Fibroblast of the aortic adventitia (primary cell): ENCODE measurements around the gene SP6. TPM values are rescaled to one million over a fixed set of nuclear protein-coding genes. Genes with fewer than 3 reads are reported as not detected.

Experiments used
- DNase-seq: peaks from one replicate; pipeline ENCODE4 v3.0.0-alpha.2; 2010; ENCODE audit warnings: low read depth
- H3K4me3 ChIP-seq: 2 replicates; pipeline ENCODE4 v1.5.1; 2011; ENCODE audit warnings: low read depth, mild to moderate bottlenecking, control low read depth, low read length, moderate library complexity
- total RNA-seq: library from RNA; depleted of rRNA; stranded (reverse); fragments of >200 nt; gene quantifications from 2 replicates; pipeline ENCODE4 v1.2.3, GENCODE V29; 2012; ENCODE audit warnings: low replicate concordance
- TF ChIP-seq, protein P1 (sequence below): IDR thresholded peaks from 2 replicates; pipeline ENCODE4 v1.5.1; 2011; ENCODE audit warnings: mild to moderate bottlenecking, low read length, control low read depth, inconsistent platforms; ENCODE audit not compliant: insufficient read depth

The SP6 gene
- total RNA-seq, 1 donor: 0.09 TPM

DNA sequence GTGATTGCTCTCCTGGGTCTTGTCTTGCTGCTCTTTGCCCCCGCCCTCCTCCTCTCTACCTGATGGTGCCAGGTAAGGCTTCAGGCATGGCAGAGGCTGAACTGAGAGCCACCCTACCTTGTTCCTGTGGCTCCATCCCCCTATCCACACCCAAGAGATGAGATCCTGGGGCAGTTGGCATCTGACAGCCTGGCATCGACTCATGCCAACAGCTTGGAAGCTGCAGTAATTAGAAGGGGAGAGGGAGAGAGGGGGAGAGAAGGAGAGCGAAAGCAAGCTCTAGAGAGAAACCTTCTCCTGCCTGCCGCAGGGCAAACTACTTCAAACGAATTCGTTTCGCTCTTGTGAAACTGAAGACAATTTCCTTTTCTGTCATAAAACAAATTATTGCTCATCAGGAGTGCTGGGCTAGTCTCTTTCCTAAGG, 13.8 kb upstream of the SP6 start:
- H3K4me3 ChIP-seq: no peak overlapping the region
- no peak for DNase-seq
- TF ChIP-seq, protein P1, sequence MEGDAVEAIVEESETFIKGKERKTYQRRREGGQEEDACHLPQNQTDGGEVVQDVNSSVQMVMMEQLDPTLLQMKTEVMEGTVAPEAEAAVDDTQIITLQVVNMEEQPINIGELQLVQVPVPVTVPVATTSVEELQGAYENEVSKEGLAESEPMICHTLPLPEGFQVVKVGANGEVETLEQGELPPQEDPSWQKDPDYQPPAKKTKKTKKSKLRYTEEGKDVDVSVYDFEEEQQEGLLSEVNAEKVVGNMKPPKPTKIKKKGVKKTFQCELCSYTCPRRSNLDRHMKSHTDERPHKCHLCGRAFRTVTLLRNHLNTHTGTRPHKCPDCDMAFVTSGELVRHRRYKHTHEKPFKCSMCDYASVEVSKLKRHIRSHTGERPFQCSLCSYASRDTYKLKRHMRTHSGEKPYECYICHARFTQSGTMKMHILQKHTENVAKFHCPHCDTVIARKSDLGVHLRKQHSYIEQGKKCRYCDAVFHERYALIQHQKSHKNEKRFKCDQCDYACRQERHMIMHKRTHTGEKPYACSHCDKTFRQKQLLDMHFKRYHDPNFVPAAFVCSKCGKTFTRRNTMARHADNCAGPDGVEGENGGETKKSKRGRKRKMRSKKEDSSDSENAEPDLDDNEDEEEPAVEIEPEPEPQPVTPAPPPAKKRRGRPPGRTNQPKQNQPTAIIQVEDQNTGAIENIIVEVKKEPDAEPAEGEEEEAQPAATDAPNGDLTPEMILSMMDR: no peak

DNA sequence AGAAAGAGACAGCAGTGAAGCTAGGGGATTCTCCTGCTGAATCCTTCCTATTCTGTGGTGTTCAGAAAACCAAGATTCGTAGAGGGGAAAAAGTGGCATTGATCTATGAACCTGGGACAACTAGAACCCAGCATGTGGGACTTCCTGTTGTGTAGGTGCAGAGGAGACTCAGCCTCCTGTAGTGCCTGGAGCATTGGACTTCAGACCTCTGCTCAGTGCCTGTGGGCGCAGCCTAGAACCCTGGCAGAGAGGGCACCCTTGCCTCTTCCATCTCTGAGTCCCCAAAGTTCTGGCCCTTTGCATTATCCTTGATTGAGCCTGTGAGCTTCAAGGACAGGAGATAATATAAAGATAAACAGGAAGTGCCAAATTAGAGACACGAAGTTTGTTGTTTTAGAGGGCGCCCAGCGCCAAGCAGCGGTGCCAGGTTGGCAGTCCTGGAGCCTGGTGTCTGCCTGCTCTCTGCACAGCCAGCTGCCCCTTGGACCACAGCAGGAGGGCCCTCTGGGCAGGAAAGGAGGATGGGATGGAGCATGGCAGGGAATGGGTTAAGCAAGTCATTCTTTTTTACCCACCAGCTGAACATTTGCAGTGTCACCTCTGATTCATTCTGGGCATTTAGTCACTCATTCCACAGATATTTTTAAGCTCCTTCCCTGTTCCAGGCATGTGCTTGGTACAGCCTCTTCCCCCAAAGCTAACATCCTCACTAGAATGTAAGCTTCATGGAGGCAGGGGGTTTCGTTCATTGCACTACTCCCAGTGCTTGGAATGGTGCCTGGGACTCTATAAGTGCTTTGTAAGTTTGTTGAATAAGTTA, 11.9 kb upstream of the SP6 start:
- H3K4me3 ChIP-seq: no peak overlapping the region
- TF ChIP-seq, protein P1: no peak
- DNase-seq: peak; percentile 77

DNA sequence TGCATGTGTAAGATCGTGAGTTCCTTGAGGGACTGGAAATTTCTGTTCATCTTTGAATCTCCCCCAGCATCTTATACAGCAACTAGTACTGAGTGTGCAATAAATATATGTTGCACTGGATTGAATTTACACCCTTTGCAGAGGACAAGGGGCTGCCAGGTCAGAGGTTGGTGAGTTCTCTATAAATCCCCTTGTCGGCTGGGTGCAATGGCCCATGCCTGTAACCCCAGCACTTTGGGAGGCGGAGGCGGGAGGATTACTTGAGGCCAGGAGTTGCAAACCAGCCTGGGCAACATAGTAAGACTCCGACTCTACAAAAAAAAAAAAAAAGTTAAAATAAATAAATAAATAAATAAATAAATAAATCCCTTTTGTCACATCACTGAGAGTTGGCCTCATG, 9.4 kb upstream of the SP6 start:
- no peak for DNase-seq
- H3K4me3 ChIP-seq: no peak overlapping the region
- TF ChIP-seq, protein P1: no peak

DNA sequence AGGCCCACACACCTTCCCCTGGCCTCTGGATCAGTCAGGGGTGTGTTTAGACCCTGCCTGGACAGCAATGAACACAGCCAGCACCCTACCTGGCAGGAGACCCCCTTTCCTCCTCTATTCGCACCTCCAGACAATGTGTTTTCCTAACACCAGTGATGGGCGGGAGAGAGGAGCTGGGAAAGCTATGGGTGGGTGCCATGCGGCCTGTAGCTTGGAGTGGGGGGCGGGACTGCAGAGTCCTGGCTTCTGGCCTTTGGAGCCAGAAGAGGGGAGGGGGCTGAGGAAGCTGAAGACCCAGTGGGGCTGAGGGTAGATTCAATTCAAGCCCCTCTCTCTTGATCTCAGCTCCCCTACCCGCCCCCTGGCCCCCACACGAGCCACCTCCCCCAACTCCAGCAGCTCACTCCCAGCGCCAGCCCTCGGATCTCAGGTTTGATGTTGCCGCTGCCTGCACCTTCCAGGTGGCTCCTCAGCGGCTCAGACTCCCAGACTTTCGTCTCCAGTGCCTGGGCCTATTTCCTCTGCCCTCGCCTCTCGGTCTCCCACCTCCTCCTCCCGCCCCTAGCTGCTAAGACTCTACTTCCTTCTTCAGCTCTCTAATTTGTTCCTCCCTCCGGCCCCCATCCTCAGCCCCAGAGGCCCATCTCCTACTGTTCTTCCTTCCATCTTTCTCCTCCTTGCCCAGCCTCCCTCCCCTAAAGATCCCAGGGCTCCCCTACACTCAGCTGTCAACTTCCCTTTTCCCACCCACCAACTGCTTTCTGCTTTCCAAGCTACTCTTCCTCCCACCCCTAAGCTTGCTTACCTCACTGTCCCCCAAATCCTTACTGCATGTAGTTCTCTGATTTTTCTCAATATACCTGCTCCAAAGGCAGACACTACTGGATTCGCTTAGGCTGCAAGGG, 6.8 kb upstream of the SP6 start:
- TF ChIP-seq, protein P1: no peak
- no peak for DNase-seq
- no peak overlapping the region for H3K4me3 ChIP-seq

DNA sequence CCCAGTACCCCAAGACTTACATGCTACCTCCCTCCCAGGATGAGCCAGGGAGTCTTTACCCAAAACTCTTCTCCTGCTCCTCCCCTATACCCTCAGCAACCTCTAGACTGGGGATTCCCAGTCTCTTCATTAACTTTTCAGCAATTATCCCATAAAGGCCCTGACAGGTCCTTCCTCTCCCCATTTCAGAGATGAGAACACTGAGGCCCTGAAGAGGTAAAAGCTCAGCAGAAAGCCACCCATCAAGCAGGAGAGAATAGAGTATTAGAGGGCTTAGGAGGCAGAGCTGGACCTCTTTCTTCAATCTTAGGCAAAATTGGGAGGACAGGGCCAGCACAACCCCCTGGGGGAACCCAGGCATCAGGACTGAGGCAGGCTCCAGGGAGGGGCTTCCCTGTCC, 5.9 kb upstream of the SP6 start:
- no peak for DNase-seq
- no peak overlapping the region for H3K4me3 ChIP-seq
- TF ChIP-seq, protein P1: no peak

DNA sequence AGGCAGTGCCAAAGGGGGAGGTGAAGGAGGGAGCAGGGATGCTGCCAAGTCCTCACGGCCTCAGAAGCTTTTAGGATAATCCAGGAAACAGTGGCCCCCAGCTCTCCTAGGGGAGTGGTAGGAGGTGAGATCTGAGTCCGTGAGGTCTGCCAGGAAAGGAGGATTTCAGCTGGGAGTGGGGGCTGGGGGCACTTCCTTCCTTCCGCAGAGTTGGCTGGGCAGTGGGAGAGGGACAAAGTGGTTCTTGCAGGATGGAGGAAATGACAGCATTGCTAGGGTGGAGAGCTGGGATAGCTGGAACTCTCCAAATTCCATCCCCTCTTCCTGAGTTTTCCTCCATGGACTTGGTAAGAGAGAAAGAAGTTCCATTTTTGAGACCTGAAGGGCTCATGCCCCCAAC, 4.8 kb upstream of the SP6 start:
- DNase-seq: no peak
- no peak overlapping the region for H3K4me3 ChIP-seq
- TF ChIP-seq, protein P1: no peak
